Sigmoid colon (tissue), 7 donors: Measurements from ENCODE around the gene PSMB1. TPM values are rescaled to one million over a fixed set of nuclear protein-coding genes. Genes with fewer than 3 reads are reported as not detected.

Experiments
- DNase-seq: peaks from one replicate; pipeline ENCODE4 v3.0.0-alpha.2; 2019
- H3K27ac ChIP-seq, 4 donors: fragments of 200-600 bp; sonication (generic); one replicate each; pipeline ENCODE4 v1.5.1; 2016 to 2019; ENCODE audit warnings: mild to moderate bottlenecking in 1 of 4
- H3K27me3 ChIP-seq, 3 donors: fragments of 200-600 bp; sonication (generic); one replicate each; pipeline ENCODE4 v1.5.1; 2019; ENCODE audit warnings: mild to moderate bottlenecking in 1 of 3
- H3K36me3 ChIP-seq, 4 donors: fragments of 200-600 bp; sonication (generic); one replicate each; pipeline ENCODE4 v1.5.1; 2016 to 2019
- H3K4me1 ChIP-seq, 4 donors: fragments of 200-600 bp; sonication (generic); one replicate each; pipeline ENCODE4 v1.5.1; 2017 to 2019
- H3K4me3 ChIP-seq, 4 donors: fragments of 200-600 bp; sonication (generic); one replicate each; pipeline ENCODE4 v1.5.1; 2017 to 2019; ENCODE audit warnings: mild to moderate bottlenecking in 2 of 4, moderate library complexity in 1 of 4
- H3K9me3 ChIP-seq, 4 donors: fragments of 200-600 bp in 3 of 4; sonication (generic) in 3 of 4; one replicate each; pipeline versions ENCODE4 v1.5.1 to v1.6.1; 2013 to 2019
- EP300 ChIP-seq, 4 donors: sonication (generic); formaldehyde crosslinking; IDR thresholded peaks; one replicate each; pipeline ENCODE4 v1.6.1; 2017; ENCODE audit warnings: antibody characterized with exemption in 4 of 4
- POLR2A ChIP-seq, 2 donors: fragments of 450-650 bp; IDR thresholded peaks; one replicate each; pipeline ENCODE4 v1.6.1; 2016; ENCODE audit warnings: antibody characterized with exemption in 2 of 2, mild to moderate bottlenecking in 2 of 2, moderate library complexity in 2 of 2
- POLR2AphosphoS5 ChIP-seq, 4 donors: sonication (generic); formaldehyde crosslinking; IDR thresholded peaks; one replicate each; pipeline ENCODE4 v1.6.1; 2017; ENCODE audit warnings: antibody characterized with exemption in 4 of 4
- WGBS, 2 donors: extraction: QIAGEN DNeasy Blood & Tissue Kit; methylation state at CpG; one replicate each; pipeline ENCODE4 v1.1.7; 2013; 5-methylcytosine and 5-hydroxymethylcytosine counted together
- intact Hi-C: fragments of 100-400 bp; cut with DNase I; formaldehyde crosslinking; loops from one replicate; pipeline ENCODE4 v1.15.1; 2023
- polyA plus RNA-seq, 3 donors: library from polyadenylated mRNA; stranded (reverse); fragments of 200-250 nt; gene quantifications; one replicate each; pipeline ENCODE4 v1.2.3, GENCODE V29; 2013
- total RNA-seq, 4 donors: library from RNA; depleted of rRNA; stranded (reverse); fragments of >200 nt; gene quantifications; one replicate each; pipeline ENCODE4 v1.1.0, GENCODE V29; 2016
- TF ChIP-seq, protein P1 (sequence below), 4 experiments: fragments of 450-650 bp in 3 of 4; fragments of 200-600 bp in 1 of 4; IDR thresholded peaks; one replicate each; pipeline ENCODE4 v1.5.1; 2016 to 2019; ENCODE audit warnings: antibody characterized with exemption in 4 of 4, mild to moderate bottlenecking in 3 of 4, moderate library complexity in 2 of 4
- donor health status: healthy with polysubstance abuse.
- donor health status: Bipolar disorder and iron deficiency.
- donor health status: healthy.

Gene PSMB1
- total and polyA plus RNA-seq, 7 donors, result 142 to 287 (median 265) TPM

DNA sequence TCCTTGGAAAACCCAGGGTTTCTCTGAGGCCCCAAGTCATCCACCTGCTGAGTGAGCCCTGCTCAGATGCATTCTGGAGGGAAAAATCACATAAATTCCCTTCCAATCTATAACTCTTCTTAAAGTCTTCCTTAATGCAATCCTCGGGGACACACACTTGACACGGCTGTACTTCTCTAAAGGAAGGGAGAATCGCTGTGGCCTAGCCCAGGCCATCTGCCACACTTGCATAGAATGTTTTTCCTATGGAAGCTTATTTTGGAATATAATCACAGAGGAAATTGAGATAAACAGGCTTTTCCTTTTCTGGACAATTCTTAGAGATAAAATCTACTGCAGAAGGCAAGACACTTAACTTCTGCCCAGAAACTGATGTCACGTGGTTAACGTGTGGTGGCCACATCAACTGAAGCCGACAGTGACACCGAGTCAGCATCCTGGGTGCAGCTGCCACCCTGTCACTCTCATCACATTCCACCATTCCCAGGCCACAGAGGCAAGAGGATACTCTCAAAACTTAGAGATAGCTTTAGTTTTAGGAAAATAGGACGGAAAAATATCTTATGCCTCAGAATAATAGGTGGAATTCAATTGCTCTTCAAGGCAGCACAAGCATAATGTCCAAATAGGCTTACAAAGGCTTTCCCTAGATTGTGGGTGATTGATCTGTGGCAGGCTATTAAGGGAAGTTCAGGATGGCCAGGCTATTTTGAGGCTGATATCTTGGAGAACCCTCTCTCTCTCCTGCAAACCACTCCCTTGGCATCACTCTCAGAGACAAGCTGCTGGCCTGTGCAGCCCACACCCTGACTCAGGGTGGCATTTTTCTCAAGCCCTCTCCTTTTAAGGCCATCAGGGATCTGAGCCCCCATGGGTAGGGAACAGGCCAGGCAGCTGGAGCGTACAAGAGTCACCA lies 29.6 kb downstream of the PSMB1 start:
- no peak for TF ChIP-seq POLR2A (IDR thresholded peaks at IDR 0.05)
- TF ChIP-seq EP300 (IDR thresholded peaks at IDR 0.05), result no peak
- no peak for TF ChIP-seq POLR2AphosphoS5 (IDR thresholded peaks at IDR 0.05)
- TF ChIP-seq, protein P1, sequence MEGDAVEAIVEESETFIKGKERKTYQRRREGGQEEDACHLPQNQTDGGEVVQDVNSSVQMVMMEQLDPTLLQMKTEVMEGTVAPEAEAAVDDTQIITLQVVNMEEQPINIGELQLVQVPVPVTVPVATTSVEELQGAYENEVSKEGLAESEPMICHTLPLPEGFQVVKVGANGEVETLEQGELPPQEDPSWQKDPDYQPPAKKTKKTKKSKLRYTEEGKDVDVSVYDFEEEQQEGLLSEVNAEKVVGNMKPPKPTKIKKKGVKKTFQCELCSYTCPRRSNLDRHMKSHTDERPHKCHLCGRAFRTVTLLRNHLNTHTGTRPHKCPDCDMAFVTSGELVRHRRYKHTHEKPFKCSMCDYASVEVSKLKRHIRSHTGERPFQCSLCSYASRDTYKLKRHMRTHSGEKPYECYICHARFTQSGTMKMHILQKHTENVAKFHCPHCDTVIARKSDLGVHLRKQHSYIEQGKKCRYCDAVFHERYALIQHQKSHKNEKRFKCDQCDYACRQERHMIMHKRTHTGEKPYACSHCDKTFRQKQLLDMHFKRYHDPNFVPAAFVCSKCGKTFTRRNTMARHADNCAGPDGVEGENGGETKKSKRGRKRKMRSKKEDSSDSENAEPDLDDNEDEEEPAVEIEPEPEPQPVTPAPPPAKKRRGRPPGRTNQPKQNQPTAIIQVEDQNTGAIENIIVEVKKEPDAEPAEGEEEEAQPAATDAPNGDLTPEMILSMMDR (IDR thresholded peaks at IDR 0.05), result no peak
- H3K36me3 ChIP-seq, result no peaks in the 10 kb centered on the region
- DNase-seq, result no peak
- H3K27me3 ChIP-seq, result no peaks in the 10 kb centered on the region
- WGBS, 2 donors, result 63 to 87% methylated on average over 9 of the region's 9 CpGs
- no peak overlapping the region for H3K27ac ChIP-seq
- no peak overlapping the region for H3K4me3 ChIP-seq
- intact Hi-C loops, result no loop called here
- H3K4me1 ChIP-seq, result no peaks in the 10 kb centered on the region
- no peaks in the 10 kb centered on the region for H3K9me3 ChIP-seq

DNA sequence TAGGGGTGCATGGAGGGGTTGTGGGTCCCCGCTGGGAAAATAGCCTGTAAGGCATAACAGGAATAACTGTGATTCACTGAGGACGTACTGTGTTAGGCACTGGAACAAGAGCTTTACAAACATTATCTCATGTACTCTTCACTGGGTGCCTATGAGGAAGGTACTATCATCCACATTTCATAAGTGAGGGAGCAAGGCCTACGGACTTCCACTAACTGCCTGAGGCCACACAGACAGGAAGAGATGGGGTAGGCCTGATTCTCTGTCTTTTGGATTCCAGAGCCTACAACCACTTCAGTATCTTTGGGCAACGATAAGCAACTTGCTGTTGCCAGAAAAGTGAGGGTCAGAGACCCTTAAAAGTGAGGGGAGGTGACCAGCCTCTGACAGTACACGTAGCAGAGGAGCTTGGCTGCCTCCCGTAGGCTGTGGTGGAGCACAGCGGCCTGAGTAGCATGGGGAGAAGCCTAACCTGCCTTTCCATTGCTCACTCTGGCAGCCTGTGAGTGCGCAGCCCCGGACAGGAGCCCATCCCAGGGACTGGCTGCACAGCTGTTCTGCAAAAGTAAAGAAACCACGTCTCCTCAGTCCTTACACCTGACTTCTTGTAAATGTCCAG lies 30.4 kb downstream of the PSMB1 start:
- no peak overlapping the region for H3K27ac ChIP-seq
- no peaks in the 10 kb centered on the region for H3K36me3 ChIP-seq
- no peaks in the 10 kb centered on the region for H3K9me3 ChIP-seq
- DNase-seq, result no peak
- TF ChIP-seq POLR2AphosphoS5 (IDR thresholded peaks at IDR 0.05) (no peak), POLR2A (IDR thresholded peaks at IDR 0.05) (no peak), EP300 (IDR thresholded peaks at IDR 0.05) (no peak)
- TF ChIP-seq, protein P1 (IDR thresholded peaks at IDR 0.05), result no peak
- no peaks in the 10 kb centered on the region for H3K27me3 ChIP-seq
- 83 to 85% methylated on average over 10 of the region's 10 CpGs for WGBS, 2 donors
- H3K4me1 ChIP-seq, result no peaks in the 10 kb centered on the region
- intact Hi-C loops, result no loop called here
- no peak overlapping the region for H3K4me3 ChIP-seq

DNA sequence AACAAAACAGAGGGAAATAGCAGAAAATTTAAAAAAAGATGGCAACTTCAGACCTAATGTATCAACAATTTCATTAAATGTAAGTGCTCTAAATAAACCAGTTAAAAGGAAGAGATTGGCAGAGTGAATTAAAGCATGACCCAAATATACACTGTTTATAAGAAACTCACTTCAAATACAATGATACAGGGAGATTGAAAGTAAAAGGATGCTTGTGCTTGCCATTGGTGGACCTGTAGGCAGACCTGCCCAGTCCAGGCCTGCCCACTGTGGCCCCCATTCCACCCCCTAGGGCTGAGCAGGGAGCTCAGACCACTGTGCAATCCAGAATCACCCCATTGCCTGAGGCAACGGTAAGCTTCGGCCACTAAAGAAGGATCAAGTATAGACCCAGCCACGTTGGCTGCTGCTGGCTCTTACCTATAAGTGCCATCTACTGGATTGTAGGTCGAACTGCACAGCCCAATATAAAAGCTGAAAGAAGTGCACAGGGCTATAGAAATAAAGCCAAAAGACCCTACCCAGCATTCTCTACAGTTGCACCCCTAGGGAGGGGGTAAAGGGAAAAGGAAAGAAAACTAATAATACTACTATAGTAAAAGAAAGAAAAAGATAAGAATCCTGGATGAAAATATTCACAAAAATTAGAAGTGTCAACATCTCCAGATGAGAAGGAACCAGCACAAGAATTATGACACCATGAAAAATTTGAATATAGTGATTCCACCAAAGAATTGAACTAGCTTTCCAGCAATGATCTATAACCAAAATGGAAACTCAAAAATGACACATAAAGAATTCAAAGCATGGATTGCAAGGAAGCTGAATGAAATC lies 36.1 kb downstream of the PSMB1 start:
- no peak for DNase-seq
- TF ChIP-seq POLR2AphosphoS5 (IDR thresholded peaks at IDR 0.05), result no peak
- TF ChIP-seq, protein P1 (IDR thresholded peaks at IDR 0.05), result peak in 3 of 4 experiments; percentile 22 to 50 (median 34)
- no peak for TF ChIP-seq EP300 (IDR thresholded peaks at IDR 0.05)
- no peak for TF ChIP-seq POLR2A (IDR thresholded peaks at IDR 0.05)
- Histone ChIP-seq H3K4me3 (no peak overlapping the region), H3K27me3 (no peaks in the 10 kb centered on the region), H3K27ac (no peak overlapping the region), H3K4me1 (no peaks in the 10 kb centered on the region), H3K9me3 (no peaks in the 10 kb centered on the region), H3K36me3 (no peaks in the 10 kb centered on the region)
- whole genome bisulfite sequencing, 2 donors, result 0 to 1% methylated on average over 4 of the region's 4 CpGs
- intact Hi-C loops, result no loop called here

DNA sequence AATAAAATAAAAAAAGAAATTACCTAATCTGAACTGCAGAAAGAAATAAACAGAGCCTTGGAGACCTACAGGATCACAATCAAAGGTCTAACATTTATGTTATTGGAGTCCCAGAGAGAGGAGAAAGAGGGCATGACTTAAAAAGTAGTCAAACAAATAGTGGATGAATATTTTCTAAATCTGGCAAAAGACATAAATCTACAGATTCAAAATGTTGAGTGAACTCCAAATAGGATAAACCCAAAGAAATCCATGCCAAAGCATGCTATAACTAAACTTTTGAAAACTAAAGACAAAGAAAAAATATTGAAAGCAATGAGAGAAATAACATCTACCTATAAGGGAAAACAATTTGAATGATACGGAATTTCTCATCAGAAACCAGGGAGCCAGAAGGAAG lies 38.2 kb downstream of the PSMB1 start:
- Histone ChIP-seq H3K4me1 (no peaks in the 10 kb centered on the region), H3K27me3 (no peaks in the 10 kb centered on the region), H3K4me3 (no peak overlapping the region), H3K9me3 (no peaks in the 10 kb centered on the region), H3K27ac (no peak overlapping the region), H3K36me3 (no peaks in the 10 kb centered on the region)
- 81 to 86% methylated on average over 1 of the region's 1 CpG for WGBS, 2 donors
- TF ChIP-seq, protein P1 (IDR thresholded peaks at IDR 0.05), result no peak
- TF ChIP-seq POLR2AphosphoS5 (IDR thresholded peaks at IDR 0.05), result no peak
- TF ChIP-seq POLR2A (IDR thresholded peaks at IDR 0.05), result no peak
- TF ChIP-seq EP300 (IDR thresholded peaks at IDR 0.05), result no peak
- intact Hi-C loops, result no loop called here
- DNase-seq, result no peak
